ENCODE data around the gene NOTUM.
A peak's percentile ranks its signal among the peaks of the same experiment; 100 is the strongest.
"Not testable (repeated sequence)": the region's sequence is repeated elsewhere in the genome, so short reads cannot be mapped to it uniquely, and the experiment has no call there.

NOTUM gene

GRCh38 chr17:81923302-81924260 lies 37.4 kb downstream of the NOTUM start:
- peak; percentile 75 for DNase-seq

- no peak for DNase-seq
These were observed 38.3 kb downstream of the NOTUM start for GRCh38 chr17:81922566-81923301.

GRCh38 chr17:81921996-81922565 lies 38.9 kb downstream of the NOTUM start:
- no peak for DNase-seq

- DNase-seq = no peak
These were observed 39.5 kb downstream of the NOTUM start for GRCh38 chr17:81921537-81921862.

- DNase-seq = no peak
These were observed 40.1 kb downstream of the NOTUM start for GRCh38 chr17:81920612-81921536.

GRCh38 chr17:81918832-81919545 lies 42.0 kb downstream of the NOTUM start:
- no peak for DNase-seq

GRCh38 chr17:81918333-81918669 lies 42.7 kb downstream of the NOTUM start:
- not testable (repeated sequence) for DNase-seq

- peak; percentile 67 for DNase-seq
These were observed 43.2 kb downstream of the NOTUM start, which contains the start of gene SIRT7 for GRCh38 chr17:81917565-81918332. TSS of gene SIRT7 (minus strand) at chr17:81918176. CDS start at chr17:81918131, 45 bp downstream.

GRCh38 chr17:81916234-81917001 lies 44.6 kb downstream of the NOTUM start:
- no peak for DNase-seq

- DNase-seq = no peak
These were observed 45.7 kb downstream of the NOTUM start for GRCh38 chr17:81915331-81915730.

- DNase-seq = no peak
These were observed 46.7 kb downstream of the NOTUM start for GRCh38 chr17:81914103-81914850.

GRCh38 chr17:81913394-81914102 lies 47.4 kb downstream of the NOTUM start:
- no peak for DNase-seq

GRCh38 chr17:81912441-81913309 lies 48.3 kb downstream of the NOTUM start:
- no peak for DNase-seq

- DNase-seq = no peak
These were observed 49.0 kb downstream of the NOTUM start for GRCh38 chr17:81911969-81912368.

GRCh38 chr17:81911277-81911961 lies 49.6 kb downstream of the NOTUM start, which contains the start of gene PCYT2:
TSS of gene PCYT2 (minus strand) at chr17:81911399. CDS start at chr17:81911355, 44 bp downstream.
- peak; percentile 84 for DNase-seq

GRCh38 chr17:81910840-81911276 lies 50.1 kb downstream of the NOTUM start:
- no peak for DNase-seq
